SIG-M5 treated with dmso at 0.1 percent for 504 hours (cell line): ENCODE measurements around the gene IGFBP2.

ENCODE experiments used
- DNase-seq: peaks from one replicate; lab custom pipeline; 2025; ENCODE audit not compliant: unreplicated experiment; lab: John Stamatoyannopoulos, UW

Gene IGFBP2

DNA sequence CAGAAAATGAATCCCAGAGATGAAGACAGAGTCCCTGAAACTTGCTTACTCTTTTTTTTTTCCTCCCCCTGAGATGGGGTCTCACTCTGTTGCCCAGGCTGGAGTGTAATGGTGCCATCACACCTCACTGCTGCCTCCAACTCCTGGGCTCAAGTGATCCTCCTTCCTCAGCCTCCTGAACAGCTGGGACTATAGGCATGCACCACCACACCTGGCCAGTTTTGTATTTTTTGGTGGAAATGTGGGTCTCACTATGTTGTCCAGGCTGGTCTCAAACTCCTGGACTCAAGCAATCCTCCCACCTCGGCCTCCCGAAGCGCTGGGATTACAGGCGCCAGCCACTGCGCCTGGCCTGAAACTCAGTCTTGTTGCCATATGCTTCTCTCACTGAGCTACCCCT, 27.8 kb downstream of the IGFBP2 start:
- no peak for DNase-seq

DNA sequence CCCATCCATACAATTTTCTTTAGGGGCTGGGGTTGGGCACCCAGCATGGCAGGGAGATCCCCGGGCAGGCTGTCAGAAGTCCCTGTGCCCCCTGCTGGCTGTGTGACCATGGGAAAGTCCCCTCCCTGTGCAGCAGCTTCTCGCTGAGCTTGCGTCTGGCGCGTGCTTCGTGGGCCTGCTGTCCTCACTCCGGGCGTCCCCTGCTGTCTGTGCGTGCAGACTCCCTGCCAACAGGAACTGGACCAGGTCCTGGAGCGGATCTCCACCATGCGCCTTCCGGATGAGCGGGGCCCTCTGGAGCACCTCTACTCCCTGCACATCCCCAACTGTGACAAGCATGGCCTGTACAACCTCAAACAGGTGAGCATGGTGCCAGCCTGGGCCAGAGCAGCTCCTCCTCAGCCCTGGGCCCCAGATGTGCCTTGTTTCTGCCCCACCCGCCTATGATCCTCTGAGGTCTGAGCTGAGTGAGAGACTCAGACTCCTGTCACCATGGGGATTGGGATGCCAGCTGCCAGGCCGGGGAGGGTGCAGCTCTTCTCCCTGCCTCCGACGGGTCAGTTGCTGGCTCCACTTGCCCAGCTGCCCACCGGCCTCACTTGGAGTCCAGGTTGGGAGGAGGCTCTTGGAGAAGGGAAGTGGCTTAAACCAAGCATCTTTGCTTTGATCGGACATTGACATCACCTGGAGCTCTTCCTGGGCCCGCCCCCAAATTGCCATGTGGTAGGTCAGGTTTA, 28.6 kb downstream of the IGFBP2 start:
- no peak for DNase-seq

DNA sequence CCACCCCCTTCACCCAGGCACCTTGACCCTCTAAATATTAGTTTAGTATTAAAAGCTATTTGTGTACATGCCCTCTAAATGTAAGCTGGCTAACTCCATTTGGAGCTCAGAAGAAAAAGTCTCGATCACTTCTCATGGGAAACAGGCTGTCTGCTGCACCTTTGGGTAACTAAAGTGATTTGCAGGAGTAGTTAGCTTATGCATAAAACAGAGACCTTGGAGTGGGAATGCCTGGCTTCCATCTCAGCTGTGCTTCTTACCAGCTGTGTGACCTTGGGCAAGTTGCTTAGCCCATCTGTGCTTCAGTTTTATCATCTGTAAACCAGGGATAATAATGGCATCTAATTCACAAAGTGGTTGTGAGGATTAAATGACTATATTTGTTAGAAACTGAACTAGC, 29.9 kb downstream of the IGFBP2 start:
- DNase-seq = no peak

DNA sequence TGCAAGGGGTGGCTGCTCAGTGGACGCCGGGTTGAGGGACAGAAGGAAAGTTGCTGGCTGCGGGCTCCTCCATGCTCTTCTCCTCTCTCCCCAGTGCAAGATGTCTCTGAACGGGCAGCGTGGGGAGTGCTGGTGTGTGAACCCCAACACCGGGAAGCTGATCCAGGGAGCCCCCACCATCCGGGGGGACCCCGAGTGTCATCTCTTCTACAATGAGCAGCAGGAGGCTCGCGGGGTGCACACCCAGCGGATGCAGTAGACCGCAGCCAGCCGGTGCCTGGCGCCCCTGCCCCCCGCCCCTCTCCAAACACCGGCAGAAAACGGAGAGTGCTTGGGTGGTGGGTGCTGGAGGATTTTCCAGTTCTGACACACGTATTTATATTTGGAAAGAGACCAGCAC, 30.6 kb downstream of the IGFBP2 start:
- DNase-seq = no peak

DNA sequence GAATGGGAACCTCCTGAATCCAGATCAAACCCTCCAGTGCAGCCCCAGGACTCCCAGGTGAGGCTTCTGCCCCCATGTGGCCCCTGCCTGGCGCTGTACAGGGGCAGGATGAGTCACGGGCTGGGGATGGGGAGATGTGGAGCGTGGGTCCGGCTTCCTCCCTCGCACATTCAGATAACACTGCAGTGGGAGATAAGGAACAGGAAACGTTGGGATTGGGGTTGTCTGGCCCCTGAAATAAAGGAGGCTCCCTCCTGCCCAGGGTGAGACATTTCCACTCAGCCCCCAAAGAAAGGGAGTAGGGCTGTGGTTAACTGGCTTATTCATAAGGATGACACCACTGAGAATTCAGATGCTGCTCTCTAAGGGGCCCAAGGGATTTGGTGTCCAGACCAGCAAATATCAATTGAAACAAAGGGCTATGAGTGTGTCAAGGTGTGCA, 31.4 kb downstream of the IGFBP2 start:
- DNase-seq = no peak

DNA sequence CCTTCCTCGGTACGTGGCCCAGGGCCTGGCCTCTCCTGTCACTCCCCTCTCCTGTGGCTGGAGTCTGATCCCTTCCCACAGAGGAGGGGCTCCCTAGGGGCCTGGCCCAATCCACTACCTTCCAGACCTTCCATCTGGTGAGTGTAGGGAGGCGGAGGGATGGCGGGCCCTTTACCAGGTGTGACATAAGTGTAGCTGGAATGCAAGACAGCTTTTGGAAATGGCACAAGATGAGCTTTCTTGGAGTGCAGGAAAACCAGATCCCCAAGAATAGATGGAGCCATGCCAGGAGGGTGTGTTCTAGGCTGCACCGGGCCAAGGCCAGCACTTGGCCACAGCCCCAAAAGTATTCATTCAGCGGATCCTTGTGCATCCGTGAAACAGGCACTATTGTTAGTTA, 32.0 kb downstream of the IGFBP2 start:
- no peak for DNase-seq

DNA sequence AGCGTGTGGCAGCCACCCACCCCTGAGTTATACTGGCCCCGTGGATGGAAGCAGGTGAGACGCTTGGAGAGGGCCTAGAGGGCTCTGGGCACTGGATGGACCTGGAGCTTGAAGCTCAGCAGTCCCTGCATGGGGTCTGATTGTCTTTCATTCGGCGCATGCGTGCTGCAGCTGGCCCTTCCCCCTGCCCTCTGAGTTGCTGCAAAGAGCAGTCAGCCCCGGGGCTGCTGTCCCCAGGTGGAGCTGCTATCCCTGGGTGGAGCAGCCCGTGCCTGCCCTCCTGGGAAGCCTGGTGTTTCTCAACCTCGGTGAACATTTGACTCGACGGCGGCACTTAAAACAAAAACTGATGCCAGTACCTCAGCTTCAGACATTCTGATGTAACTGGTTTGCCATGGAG, 32.5 kb downstream of the IGFBP2 start:
- DNase-seq = no peak

DNA sequence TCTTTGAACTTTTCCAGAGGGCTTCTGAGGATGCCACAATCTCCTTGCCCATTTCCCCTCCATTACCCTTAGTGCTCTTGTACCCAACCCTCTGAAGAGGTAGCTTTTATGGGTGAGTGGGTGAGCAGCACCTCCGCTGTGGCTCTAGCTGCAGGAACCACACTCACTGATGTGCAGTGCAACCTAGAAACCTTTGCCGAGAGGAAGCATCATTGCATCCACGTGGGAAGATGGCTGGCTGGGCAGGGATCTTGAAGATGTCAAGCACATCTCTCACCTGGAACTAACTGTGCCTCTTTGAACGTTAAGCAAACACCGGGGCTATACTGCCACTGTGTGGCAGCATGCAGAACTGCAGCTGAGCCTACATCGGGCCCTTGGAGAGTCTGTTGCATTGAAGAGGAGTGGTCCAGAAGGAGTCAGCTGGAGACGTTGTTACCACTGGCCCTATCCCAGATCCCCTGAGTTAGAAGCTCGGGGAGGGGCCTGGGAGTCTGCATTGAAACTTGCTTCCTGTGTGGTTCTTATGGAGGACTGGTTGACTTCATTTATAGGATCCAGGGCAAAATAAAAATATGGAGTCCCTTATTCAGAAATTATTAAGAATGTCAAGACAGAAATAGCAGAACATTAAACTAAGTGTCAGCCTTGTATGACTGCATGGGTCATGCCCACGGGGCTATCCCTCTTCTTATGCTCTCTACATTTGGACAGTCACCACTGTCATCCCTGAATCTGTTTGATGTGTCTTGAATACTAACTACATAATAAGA, 33.4 kb downstream of the IGFBP2 start:
- DNase-seq = peak; percentile 64

DNA sequence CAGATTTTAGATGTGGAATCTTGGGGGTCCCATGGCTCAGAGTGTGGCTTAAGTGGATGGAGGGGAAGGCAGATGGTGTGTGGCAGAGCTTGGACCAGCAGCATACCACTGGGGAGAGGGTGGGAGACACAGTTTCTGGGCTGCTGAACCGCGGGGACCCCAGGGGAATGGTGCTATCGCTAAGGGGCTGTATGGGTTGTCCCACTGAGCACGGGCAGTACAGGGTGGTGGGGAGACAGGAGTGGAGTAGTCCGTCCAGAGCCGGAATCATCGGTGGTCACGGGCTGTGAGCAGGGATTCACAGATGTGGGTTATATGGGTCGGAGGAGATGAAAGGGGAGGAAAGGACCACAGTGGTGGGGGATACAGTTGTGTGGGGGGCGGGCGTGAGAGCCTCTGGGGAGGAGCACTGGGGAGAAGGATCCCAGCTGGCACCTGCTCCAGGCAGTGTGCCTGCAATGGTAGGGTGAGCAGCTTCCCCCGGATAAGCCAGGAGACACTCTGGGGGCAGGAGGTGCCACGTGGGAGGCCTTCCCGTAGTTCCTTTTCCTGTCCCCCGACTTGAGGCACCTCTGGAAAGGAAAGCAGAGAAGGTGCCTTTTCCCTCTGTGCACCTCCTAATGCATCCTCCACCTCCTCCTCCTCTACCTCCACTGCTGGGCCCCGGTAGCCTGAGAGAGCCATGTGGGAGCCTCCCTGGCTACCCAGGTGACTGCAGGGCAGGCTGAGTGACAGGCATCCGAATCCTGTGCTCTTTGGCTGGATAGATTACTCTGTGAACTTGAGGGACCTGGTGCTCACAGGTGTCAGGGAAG, 37.3 kb downstream of the IGFBP2 start:
- no peak for DNase-seq

DNA sequence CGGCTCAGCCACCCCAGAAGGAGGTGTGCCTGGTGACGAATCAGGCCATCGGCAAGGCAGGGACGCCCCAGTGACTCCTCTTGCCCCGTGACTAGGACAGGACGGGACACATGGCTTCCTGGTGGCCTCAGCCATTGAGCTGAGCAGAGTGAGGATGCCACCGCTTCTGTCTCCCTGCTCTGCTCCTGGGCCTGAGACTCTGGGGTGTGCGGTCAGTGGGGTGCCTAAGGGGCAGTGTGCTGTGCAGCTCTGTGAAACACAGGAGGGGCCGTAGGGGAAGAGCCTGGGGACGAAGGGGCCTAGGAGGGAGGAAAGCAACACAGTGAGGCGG, 37.8 kb downstream of the IGFBP2 start:
- no peak for DNase-seq

DNA sequence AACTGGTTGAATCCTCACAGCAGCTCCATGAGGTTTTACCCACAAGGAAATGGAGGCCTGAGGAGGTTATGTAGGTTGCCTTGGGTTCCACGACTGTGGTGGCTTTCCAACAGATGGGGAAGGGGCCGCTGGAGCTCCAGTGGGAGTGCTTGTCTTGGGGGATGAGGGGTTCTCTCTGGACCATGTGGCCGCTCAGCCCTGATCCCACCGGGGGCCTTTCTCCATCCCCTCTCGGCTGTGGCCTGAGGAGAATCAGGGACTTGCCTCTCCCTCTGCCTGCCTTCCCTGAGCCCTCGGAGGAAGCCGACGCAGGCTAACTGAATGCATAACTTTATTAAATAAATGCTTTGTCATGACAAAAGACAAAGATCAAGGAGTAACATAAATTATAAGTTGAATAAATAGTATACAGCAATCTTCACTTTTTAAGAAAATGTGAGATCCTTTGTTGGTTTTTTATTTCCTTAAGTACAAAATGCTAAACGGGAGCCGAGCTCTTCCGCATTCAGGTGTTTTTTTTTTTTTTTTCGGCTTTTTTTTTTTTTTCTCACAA, 38.6 kb downstream of the IGFBP2 start:
- DNase-seq = no peak

DNA sequence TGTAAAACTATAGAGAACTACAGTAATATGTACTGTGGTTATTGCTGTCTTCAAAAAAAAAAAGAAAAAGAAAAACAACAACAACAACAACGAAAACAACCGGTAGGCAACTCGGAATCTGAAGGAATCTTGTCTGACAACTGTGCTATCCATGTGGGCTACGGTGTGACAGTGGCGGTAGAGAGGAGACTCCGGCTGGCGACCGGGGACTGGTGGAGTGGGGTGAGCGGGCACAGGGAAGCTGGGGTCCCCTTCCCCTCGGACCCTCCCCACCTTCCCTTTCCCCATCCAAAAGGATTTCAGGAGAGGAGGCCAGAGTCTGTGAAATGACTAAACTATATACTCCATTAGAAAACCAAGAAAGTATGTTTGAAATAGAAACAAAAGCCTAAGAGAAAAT, 39.2 kb downstream of the IGFBP2 start:
- DNase-seq = no peak

DNA sequence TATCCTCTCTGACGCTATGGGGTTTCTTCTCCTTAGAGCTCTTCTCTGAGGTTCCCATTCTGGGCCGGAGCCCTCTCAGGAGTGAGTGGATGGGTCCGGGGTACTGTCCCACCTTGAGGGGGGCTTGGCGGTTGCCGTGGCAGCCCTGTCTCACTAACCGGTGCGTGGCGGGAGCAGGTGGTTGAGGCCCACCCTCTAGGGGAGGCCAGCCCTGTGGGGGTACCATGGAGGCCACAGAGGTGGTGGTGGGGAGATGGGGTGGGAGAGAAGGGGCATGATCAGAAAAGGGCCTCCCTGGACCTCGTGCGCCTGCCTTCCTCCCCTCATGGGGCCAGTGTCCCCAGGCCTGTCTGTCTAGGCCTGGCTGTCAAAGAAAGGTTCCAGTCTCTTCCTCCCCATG, 39.8 kb downstream of the IGFBP2 start:
- DNase-seq = no peak

DNA sequence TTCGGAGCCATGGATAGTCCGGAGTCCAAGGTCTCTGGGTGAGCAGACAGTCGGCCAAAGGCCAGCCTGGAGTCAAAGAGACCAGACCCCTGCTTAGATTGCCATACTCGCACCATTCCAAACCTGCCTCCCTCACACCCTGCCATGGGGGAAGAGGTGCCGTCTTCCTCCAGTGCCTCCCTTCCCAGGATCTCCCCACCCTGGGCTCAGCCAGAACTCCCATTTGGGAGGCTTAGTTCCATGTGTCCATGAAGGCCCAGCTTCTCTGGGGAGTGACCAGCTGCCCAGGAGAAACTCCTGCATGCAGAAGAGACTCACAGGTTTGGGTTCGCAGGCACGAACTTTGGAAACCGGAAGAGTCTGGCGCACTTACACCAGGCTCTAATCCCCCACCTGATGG, 40.4 kb downstream of the IGFBP2 start:
- DNase-seq = no peak

DNA sequence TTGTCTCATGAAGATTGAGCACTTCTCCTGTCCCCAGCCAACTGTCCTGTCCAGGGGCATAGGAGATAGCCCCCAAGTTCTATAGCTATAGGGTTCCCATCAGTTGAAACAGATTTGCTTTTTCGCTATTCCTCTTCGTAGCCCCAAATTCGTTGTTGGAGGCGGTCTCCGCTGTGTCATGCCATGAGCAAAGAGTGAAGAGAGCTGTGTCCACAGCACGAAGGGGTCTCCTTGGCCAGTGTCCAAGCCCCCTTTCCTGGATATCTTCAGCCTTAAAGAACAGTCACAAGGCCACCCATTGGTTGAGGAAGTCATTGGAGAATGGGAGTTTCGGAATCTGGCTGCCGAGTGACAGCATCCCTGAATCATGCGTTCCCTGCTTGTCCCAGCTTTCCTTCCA, 41.2 kb downstream of the IGFBP2 start:
- DNase-seq = no peak

DNA sequence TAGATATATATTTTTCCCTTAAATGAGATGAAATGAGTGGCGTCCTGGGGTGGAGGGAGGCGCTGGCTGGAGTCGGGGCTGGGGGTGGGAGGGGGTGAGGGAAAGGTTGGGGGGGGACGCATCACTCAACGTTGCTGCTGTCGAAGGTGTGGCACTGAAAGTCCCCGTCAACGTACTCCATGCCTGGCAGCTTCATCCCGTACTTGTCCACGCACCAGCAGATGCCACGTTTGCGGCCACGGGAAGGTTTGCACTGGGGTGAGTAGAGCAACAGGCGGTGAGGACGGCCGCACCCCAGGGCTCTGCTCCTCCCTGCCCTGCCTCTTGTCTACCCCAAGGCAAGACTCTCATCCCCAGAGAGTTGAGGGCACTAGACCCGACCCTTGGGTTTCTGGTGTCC, 43.4 kb downstream of the IGFBP2 start:
- DNase-seq = no peak

DNA sequence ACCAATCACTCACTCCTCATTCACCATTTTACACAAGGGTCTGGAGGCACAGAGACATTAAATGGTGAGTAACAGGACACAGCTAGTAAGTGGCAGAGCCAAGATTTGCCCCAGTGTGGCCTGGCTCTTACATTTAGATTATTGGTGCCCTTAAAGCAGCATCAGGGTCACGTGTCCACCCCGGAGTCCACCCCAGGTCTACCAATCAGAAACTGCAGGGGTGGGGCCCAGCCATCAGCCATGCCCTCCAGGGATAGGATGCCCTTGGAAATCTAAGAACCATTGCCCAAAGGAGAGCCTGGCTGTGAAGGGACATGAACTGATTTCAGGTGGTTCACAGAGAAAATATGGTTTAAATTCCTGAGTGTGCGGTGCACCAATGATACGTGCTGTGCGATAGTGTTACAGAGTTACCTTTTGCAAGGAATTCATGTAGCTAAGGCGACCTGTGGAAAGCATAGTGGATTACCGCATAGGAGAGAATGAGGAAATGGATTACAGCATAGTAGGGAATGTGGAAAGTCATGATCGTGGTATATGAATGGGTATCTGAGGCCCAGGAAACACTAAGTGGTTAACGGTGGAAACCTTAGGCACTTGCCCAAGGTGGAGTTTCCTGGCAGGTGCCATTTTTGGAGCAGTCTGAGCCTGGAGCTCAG, 44.3 kb downstream of the IGFBP2 start:
- no peak for DNase-seq

DNA sequence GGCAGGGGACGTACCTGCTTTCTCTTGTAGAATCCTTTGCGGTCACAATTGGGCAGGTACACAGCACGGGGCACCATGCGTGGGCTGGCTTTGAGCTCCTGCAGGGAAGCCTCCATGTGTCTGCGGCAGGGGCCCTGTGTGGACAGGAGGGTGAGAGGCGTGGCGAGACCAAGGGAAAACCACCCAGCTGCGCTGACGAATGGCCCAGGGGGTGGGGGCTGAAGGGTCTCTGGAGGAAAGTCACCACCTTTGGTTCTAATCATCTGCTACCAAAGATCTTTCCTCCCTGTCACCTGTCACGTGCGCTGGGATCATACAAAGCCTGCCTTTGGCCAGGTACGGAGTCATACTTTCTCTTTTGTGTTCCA, 44.9 kb downstream of the IGFBP2 start:
- DNase-seq = no peak

DNA sequence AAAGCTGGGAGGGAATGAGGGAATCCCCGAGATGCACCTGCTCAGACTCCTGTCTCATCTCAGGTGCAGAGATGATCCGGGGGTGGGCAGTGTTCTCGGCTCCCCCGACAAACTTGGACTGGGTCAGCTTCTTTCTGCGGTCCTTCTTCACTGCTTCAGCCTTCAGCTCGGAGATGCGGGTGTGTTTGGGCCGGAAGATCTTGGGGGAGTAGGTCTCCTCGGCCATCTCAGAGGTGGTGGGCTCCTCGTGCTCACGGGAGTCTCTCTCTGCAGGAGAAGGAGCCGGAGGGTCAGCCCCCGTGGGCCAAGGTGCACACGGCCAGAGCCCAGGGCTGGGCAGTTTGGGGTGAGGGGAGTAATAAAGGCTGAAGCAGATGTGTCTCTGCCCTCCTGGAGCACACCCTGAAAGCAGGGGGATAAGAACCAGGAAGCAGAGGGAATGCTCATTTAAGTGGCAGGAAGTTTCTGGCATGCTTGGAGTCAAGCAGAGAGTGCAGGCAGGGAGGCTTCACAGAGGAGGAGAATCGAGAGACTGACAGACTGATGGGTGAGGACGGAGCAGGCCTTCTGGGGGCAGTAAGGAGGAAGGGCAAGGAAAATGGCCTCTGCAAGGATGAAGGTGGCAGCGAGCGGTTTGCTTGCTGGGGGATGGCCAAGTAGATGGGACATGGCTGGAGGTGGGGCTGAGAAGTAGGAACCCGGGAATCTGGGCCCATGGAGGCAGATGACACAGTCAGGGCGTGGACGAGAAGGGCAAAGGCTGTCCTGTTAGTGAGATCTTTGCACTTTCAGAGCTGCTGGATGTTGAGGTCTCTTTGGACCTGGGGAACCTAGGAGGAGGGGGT, 45.8 kb downstream of the IGFBP2 start:
- DNase-seq = no peak

DNA sequence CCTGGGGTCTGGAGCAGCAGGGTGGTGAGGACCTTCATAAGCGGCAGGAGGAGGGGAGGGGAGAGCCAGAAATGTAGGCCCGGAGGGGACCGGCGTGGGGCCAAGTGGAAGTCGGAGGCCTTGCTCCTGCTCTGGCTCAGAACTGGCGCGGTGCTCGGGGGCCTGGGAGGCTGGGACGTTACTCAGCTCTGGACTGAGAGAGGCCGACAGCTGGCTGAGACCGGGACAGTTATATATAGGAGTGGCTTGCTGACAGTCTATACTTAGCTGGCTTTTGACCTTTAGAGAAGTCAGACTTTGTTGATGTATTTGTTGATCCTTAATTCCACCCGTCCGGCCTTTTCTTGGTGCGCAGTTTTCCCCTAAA, 46.4 kb downstream of the IGFBP2 start:
- no peak for DNase-seq
